ENCODE measurements around the gene PDZK1IP1.

GRCh38 chr1:47226121-47226838 lies 36.4 kb upstream of the PDZK1IP1 start:
- no peak for TF ChIP-seq POLR2A (IDR thresholded peaks at IDR 0.05)
- TF ChIP-seq CTCF (IDR thresholded peaks at IDR 0.05), result no peak
